GM18870 (cell line): ENCODE results near the gene PLCH1.

Experiments used
- ATAC-seq: cut with Tn5 transposase; IDR thresholded peaks from one replicate; pipeline ENCODE4 v1.9.1; 2021; ENCODE audit warnings: moderate library complexity; ENCODE audit not compliant: unreplicated experiment

The PLCH1 gene

GRCh38 chr3:155690921-155691320, 54.0 kb downstream of the PLCH1 start:
- no peak for ATAC-seq

DNA sequence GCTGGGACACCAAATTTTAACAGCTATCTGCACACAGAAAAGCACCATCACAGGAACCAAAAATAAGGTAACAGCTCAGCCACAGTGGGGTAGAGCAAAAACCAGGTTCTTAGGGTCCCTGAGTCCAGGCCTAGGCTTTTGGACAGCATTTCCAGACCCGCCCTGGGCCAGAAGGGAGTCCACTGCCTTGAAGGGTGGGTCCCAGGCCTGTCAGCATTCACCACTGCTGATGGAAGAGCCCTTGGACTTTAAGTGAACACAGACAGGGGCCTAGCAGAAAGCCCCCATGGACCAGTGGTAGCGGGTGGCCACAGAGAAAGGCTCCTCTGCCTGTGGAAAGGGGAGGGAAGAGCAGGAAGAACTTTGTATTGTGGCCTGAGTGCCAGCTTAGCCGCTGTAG, 56.4 kb downstream of the PLCH1 start:
- no peak for ATAC-seq

DNA sequence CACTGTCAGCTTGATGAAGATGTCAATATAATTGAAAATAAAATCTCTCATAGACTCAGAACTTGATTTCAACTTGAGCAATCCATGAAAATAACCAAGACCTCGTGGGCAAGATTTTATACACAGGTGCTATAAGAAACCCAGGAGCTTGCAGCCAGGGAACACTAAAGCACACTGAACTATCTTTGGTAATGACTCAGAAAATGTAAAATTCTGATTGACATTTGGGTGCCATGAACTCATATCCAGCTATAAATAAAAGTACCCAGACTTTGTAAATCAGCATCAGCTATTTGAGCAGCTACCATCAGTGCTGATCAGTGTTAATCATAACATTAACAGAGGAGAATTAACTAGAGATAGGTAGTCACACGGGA, 61.5 kb downstream of the PLCH1 start:
- ATAC-seq = no peak

DNA sequence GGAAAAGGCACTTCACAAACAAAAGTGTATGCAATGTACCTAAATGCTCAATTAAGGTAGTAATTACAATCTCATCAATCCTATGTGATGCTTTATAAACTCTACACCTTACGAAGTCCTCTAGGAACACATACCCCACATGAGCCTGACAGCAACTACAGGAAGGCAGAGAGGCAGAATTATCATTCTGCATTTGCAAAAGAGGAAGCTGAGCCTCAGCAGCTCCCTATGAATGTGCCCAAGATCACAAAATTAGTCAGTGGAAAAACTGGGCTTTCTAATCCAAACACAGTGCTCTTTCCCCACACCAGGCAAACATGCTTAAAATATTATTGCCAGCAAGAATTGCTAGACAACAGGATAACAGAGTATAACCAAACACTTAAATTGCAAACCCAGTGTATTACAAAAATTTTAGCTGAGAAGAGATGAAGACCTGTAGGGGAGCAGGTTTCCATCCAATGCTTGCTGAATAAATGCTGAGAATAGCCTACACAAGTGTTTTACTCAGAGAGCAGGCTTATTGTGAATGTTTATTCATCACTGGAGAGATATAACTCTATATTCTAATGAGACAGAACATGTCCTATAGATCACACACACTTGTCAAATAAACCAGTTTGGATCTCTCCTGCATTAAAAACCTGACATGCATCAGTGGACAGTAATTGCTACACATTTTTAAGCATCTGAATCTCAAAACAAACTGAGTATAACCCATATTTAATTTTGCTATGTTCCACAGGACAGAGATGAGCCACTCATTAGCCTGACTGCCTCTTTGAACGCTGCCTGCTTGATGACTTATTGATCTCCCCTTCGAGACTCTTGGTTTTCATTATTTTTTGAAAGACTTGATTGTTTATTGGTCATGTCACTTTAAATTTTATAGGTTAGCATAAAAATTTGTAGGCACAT, 62.2 kb downstream of the PLCH1 start:
- ATAC-seq = no peak

GRCh38 chr3:155676252-155676981, 68.5 kb downstream of the PLCH1 start:
- no peak for ATAC-seq

- no peak for ATAC-seq
Observed at GRCh38 chr3:155675094-155675493, 69.8 kb downstream of the PLCH1 start.

- ATAC-seq = no peak
Observed at GRCh38 chr3:155673421-155673820, 71.5 kb downstream of the PLCH1 start.

GRCh38 chr3:155670335-155670734, 74.5 kb downstream of the PLCH1 start:
- ATAC-seq = no peak

DNA sequence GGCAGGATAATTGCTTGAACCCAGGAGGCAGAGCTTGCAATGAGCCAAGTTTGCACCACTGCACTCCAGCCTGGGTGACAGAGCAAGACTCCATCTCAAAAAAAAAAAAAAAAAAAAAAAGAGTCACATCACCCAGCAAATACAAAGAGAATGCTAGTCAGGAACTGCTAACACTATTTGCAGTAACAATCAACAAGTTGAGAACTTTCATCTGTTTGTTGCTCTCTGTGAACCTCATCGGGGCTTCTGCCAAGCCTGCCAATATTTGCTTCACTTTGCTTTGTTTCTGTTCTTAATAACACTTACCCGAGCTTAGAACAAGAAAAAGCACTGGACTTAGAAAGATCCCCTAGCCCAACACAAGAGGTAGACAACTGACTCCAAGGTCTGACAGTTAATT, 76.9 kb downstream of the PLCH1 start:
- no peak for ATAC-seq

DNA sequence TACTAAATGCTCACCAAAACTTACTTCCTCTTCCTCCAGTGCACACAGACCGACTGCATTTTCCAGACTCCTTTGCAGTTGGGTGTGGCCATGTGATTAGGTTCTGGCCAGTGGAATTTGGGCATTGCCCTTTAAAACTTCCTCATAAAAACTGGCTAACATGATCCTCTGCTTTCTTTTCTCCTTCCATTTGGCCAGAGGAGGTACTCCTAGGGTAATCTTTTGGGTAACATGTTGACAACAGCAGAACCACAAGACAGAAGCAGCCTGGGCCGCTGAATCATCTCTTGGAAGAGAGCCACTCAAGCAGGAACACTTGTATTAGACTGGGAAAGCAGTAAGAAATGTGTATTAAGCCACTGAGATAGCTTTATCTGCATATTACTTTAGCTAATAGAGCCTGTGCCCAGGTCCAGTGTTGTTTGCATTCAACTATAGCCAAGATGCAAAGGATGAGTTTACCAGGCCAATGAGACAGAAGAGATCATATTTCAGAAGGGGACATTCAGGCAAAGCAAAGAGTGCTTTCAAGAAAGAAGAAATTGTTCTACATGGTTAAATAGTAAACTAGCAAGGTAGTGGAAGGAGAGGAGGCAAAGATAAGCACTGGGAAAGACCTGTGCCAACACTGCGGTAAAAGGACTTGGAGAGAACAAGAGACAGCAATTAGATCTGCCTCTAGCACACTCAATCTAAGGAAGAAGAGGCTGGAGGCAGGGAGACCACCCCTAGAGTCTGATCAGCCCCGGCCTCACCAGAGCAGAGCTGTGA, 79.8 kb downstream of the PLCH1 start:
- ATAC-seq = no peak

DNA sequence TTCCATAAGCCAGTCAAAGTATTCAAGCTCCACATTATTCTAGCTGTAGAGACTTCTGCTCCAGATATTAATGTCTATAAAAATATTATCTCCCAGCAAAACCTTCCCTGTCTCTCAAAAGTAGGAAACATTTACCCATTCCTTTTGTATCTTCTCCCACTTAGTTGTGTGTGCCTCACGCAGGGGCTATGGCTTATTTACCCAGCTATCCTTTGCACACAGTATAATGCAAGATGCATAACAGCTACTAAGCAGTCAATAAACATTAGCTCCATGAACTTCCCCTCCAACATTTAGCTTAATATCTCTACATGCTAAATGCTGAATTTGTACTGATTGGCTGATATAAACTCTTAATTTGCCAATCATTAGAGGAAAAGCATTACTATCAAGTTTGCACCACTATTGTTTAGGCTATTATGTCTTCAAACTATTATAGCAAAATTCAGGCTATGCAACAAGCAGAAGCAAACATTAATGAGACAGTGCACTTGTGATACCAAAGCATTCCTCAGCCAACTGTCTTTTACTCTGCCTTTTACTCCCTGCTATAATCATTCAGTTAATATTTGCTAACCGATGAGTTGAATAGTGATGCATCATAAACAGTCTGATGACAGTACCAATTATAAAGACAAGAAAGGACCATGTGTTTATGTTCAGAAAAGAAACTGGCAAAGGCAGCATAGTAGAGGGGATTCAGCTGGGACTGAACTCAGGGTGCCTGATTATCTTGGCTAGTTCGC, 81.2 kb downstream of the PLCH1 start:
- ATAC-seq = no peak

DNA sequence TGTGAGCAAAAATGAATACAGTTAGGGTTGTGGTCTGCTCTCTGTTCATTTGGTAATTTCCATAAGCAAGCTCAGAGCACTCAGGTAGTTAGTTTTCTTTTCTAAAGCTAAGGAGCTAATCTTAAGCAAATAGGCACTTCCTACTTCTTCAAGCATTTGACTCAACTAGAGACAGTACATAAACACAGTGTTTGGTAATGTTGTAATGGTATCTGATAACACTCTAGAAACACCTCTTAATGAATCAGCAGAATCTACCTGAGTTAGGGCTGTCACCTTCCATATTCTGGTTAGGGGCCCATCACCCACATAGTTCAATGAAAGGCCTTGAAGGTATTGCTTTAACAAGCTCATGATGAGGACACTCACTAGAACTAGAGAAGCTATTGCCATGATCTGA, 83.1 kb downstream of the PLCH1 start:
- no peak for ATAC-seq

GRCh38 chr3:155661042-155661441, 83.8 kb downstream of the PLCH1 start:
- no peak for ATAC-seq

GRCh38 chr3:155658671-155659261, 86.1 kb downstream of the PLCH1 start:
- ATAC-seq = no peak

- no peak for ATAC-seq
Observed at GRCh38 chr3:155658006-155658405, 86.9 kb downstream of the PLCH1 start.

DNA sequence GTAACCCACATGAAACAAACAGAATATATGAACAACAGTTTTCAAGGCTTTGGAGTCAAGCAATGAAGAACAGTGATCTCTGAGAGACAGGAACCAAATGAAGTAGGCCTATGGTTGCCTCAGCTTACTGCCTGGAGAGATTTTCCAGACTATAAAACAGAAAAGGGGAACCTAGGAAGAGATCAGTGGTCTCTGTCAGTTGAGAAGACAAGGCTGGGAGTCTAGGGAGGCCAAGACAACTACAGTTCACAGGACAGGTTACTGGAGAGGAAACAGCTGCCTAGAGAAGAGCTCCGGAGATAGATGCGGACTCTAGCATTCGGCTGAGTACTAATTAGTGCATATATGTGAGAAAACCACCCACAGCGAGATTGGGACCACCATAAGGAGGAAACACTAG, 87.7 kb downstream of the PLCH1 start:
- ATAC-seq = no peak

DNA sequence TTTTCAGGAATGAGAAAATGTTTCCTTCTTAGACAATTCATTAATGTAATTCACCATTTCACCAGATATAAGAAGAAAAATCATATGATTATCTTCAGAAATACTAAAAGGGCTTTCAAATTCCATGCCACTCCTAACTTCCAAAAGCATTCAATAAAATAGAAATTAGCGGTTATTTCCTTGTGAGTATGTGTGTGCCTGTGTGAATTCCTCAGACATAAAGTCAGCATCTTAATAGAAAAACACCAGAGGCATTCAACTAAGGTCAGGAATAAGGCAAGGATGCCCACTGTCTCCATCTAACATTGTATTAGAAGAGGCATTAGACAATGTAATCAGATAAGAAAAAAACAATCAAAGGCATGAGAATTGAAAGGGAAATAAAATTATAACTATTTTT, 88.4 kb downstream of the PLCH1 start:
- no peak for ATAC-seq

DNA sequence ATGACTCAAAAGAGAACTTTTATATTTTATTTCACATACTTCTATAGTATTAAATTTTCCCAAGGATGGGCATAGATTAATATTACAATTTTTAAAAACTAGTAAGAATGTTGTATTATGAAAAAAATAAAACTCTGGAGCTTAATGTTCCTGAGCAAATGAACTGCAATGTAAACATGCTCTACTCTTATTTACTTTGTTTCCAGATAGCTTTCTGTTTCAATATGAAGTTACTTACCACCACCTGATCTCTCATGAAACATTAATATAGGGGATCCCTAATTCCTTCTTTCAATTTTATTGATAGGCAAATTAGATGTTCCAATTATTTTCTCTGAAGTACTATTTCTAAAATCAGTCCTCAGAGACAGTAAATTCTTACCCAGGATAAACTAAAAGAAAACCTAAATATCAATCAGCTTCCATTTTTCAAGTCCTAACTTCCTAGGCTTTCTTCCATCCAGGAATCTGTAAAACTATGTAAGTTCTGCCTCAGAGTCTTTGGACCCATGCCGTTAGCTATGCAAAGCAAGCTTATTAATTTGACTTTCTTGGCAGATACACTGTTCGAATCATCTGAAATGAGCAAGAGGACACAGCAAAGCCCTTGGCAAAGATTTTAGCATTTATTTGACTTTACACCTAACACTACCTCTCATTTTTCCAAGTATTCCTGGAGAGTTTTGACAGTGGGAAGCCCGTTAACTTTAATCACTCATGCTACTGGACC, 93.2 kb downstream of the PLCH1 start:
- ATAC-seq = no peak

DNA sequence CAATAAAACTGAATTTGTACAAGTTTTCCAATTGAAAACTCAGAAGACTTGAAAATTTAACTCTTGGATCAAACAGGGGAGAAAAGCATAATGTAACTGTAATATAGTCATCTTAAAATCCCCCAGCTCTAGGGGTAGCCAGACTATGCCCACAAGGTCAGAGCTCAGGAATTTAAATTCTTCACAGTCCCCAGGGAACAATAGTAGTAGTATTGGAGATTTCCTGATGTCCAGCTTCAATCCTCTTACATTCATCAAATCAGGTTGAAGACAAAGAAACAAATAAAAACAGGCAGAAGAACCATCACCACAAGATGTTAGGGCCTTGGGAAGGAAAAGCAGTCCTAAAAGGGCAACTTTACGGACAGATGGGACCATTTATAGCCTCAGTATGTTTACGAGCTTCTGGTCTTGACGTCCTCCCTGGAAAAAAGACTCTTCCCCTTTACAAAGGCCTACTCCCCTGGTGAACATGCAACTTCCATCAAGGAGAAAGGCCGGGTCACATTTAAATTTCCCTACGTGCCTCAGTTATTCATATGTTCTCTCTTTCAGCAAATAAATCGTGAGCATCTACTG, 96.8 kb downstream of the PLCH1 start:
- ATAC-seq = no peak
